ENCODE measurements around the gene PHRF1.

- no peak for TF ChIP-seq GATA2 (IDR thresholded peaks at IDR 0.05; ENCODE audit: low read depth, low read length)
- no peak for TF ChIP-seq GATA3 (IDR thresholded peaks at IDR 0.05; ENCODE audit: low read depth, low read length)
Measured at GRCh38 chr11:601573-602245, 25.4 kb downstream of the PHRF1 start.
